Measurements from ENCODE around the gene AOC1.

GRCh38 chr7:150881189-150881588 lies 28.9 kb downstream of the AOC1 start:
- TF ChIP-seq CTCF (IDR thresholded peaks at IDR 0.05): no peak
- no peak for TF ChIP-seq POLR2A (IDR thresholded peaks at IDR 0.05)
